Measurements from ENCODE around the gene OR56B1.
"Not testable (repeated sequence)": the region's sequence is repeated elsewhere in the genome, so short reads cannot be mapped to it uniquely, and the experiment has no call there.

OR56B1 gene

GRCh38 chr11:5696210-5696609 lies 40.0 kb upstream of the OR56B1 start:
- Histone ChIP-seq H3K9ac (ENCODE audit: low read length in 5 of 5) (peak overlapping the region in 1 of 5 donors; percentile 26), H3K36me3 (ENCODE audit: control insufficient read depth in 5 of 5, insufficient read depth in 5 of 5, low read length in 5 of 5) (peaks cover 10 to 28% (median 26%) of the 10 kb centered on the region in 5 donors), H3K27ac (ENCODE audit: low read depth, low read length) (no peak overlapping the region), H3K27me3 (ENCODE audit: control insufficient read depth in 5 of 5, insufficient read depth in 4 of 5, low read length in 5 of 5) (no peaks in the 10 kb centered on the region), H3K4me1 (ENCODE audit: control insufficient read depth in 5 of 5, insufficient read depth in 5 of 5, low read length in 5 of 5) (peaks cover 0 to 14% (median 6%) of the 10 kb centered on the region in 5 donors), H3K9me3 (ENCODE audit: control insufficient read depth in 5 of 5, low read length in 5 of 5) (no peaks in the 10 kb centered on the region), H3K4me3 (ENCODE audit: low read depth in 1 of 5, low read length in 5 of 5) (no peak overlapping the region)

DNA sequence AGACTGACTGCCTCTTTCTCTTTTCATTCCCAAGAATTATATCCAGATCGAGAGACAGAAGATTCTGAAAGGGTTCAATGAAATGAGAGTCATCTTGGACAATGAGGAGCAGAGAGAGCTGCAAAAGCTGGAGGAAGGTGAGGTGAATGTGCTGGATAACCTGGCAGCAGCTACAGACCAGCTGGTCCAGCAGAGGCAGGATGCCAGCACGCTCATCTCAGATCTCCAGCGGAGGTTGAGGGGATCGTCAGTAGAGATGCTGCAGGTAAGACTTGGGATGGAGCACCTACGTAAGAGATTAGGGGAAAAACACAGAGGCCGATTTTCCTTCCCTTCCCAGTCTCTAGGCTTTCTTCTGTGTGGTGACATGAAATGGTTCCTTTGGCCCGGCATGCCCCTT lies 38.0 kb upstream of the OR56B1 start:
- no peak overlapping the region for H3K27ac ChIP-seq (ENCODE audit: low read depth, low read length)
- H3K4me3 ChIP-seq (ENCODE audit: low read depth in 1 of 5, low read length in 5 of 5), result no peak overlapping the region
- no peak overlapping the region for H3K9ac ChIP-seq (ENCODE audit: low read length in 5 of 5)
- H3K4me1 ChIP-seq (ENCODE audit: control insufficient read depth in 5 of 5, insufficient read depth in 5 of 5, low read length in 5 of 5), result peaks cover 0 to 6% (median 4%) of the 10 kb centered on the region in 5 donors
- H3K9me3 ChIP-seq (ENCODE audit: control insufficient read depth in 5 of 5, low read length in 5 of 5), result no peaks in the 10 kb centered on the region
- H3K27me3 ChIP-seq (ENCODE audit: control insufficient read depth in 5 of 5, insufficient read depth in 4 of 5, low read length in 5 of 5), result no peaks in the 10 kb centered on the region
- peaks cover 13 to 38% (median 32%) of the 10 kb centered on the region in 5 donors for H3K36me3 ChIP-seq (ENCODE audit: control insufficient read depth in 5 of 5, insufficient read depth in 5 of 5, low read length in 5 of 5)

DNA sequence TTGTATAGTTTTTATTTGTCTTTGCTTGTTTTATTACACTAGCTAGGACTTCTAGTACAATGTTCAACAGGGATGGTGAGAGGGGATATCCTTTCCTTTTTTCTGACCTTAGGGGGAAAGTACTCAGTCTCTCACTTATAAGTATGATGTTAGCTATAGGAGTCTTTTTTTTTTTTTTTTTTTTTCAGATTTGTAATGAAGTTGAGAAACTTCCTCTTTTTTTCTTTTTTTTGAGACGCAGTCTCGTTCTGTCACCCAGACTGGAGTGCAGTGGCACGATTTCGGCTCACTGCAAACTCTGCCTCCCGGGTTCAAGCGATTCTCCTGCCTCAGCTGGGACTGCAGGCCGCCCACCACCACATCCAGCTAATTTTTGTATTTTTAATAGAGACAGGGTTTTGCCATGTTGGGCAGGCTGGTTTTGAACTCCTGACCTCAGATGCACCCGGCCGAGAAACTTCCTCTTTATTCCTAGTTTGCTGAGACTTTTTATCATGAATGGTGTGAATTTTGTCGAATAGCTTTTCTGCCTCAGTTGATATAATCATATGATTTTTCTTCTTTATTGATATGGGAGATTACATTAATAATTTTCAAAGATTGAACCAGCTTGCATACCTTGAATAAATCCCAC lies 35.7 kb upstream of the OR56B1 start:
- Histone ChIP-seq H3K9ac (ENCODE audit: low read length in 5 of 5) (no peak overlapping the region), H3K27ac (ENCODE audit: low read depth, low read length) (no peak overlapping the region), H3K4me3 (ENCODE audit: low read depth in 1 of 5, low read length in 5 of 5) (no peak overlapping the region), H3K36me3 (ENCODE audit: control insufficient read depth in 5 of 5, insufficient read depth in 5 of 5, low read length in 5 of 5) (peaks cover 13 to 42% (median 37%) of the 10 kb centered on the region in 5 donors), H3K27me3 (ENCODE audit: control insufficient read depth in 5 of 5, insufficient read depth in 4 of 5, low read length in 5 of 5) (no peaks in the 10 kb centered on the region), H3K9me3 (ENCODE audit: control insufficient read depth in 5 of 5, low read length in 5 of 5) (no peaks in the 10 kb centered on the region), H3K4me1 (ENCODE audit: control insufficient read depth in 5 of 5, insufficient read depth in 5 of 5, low read length in 5 of 5) (peaks cover 0 to 3% (median 0%) of the 10 kb centered on the region in 5 donors)

- no peaks in the 10 kb centered on the region for H3K27me3 ChIP-seq (ENCODE audit: control insufficient read depth in 5 of 5, insufficient read depth in 4 of 5, low read length in 5 of 5)
- no peak overlapping the region for H3K27ac ChIP-seq (ENCODE audit: low read depth, low read length)
- no peak overlapping the region for H3K4me3 ChIP-seq (ENCODE audit: low read depth in 1 of 5, low read length in 5 of 5)
- no peak overlapping the region for H3K9ac ChIP-seq (ENCODE audit: low read length in 5 of 5)
- H3K36me3 ChIP-seq (ENCODE audit: control insufficient read depth in 5 of 5, insufficient read depth in 5 of 5, low read length in 5 of 5), result peaks cover 12 to 41% (median 36%) of the 10 kb centered on the region in 5 donors
- peaks cover 0 to 1% (median 0%) of the 10 kb centered on the region in 5 donors for H3K4me1 ChIP-seq (ENCODE audit: control insufficient read depth in 5 of 5, insufficient read depth in 5 of 5, low read length in 5 of 5)
- H3K9me3 ChIP-seq (ENCODE audit: control insufficient read depth in 5 of 5, low read length in 5 of 5), result no peaks in the 10 kb centered on the region
These were observed 35.1 kb upstream of the OR56B1 start for GRCh38 chr11:5701055-5701577.

- no peaks in the 10 kb centered on the region for H3K9me3 ChIP-seq (ENCODE audit: control insufficient read depth in 5 of 5, low read length in 5 of 5)
- H3K27me3 ChIP-seq (ENCODE audit: control insufficient read depth in 5 of 5, insufficient read depth in 4 of 5, low read length in 5 of 5), result no peaks in the 10 kb centered on the region
- H3K4me3 ChIP-seq (ENCODE audit: low read depth in 1 of 5, low read length in 5 of 5), result no peak overlapping the region
- H3K36me3 ChIP-seq (ENCODE audit: control insufficient read depth in 5 of 5, insufficient read depth in 5 of 5, low read length in 5 of 5), result peaks cover 13 to 42% (median 38%) of the 10 kb centered on the region in 5 donors
- H3K27ac ChIP-seq (ENCODE audit: low read depth, low read length), result no peak overlapping the region
- no peak overlapping the region for H3K9ac ChIP-seq (ENCODE audit: low read length in 5 of 5)
- H3K4me1 ChIP-seq (ENCODE audit: control insufficient read depth in 5 of 5, insufficient read depth in 5 of 5, low read length in 5 of 5), result no peaks in the 10 kb centered on the region
These were observed 32.3 kb upstream of the OR56B1 start for GRCh38 chr11:5703741-5704536.

GRCh38 chr11:5705688-5706087 lies 30.6 kb upstream of the OR56B1 start:
- Histone ChIP-seq H3K36me3 (ENCODE audit: control insufficient read depth in 5 of 5, insufficient read depth in 5 of 5, low read length in 5 of 5) (peaks cover 19 to 51% (median 47%) of the 10 kb centered on the region in 5 donors), H3K4me3 (ENCODE audit: low read depth in 1 of 5, low read length in 5 of 5) (no peak overlapping the region), H3K9me3 (ENCODE audit: control insufficient read depth in 5 of 5, low read length in 5 of 5) (no peaks in the 10 kb centered on the region)

DNA sequence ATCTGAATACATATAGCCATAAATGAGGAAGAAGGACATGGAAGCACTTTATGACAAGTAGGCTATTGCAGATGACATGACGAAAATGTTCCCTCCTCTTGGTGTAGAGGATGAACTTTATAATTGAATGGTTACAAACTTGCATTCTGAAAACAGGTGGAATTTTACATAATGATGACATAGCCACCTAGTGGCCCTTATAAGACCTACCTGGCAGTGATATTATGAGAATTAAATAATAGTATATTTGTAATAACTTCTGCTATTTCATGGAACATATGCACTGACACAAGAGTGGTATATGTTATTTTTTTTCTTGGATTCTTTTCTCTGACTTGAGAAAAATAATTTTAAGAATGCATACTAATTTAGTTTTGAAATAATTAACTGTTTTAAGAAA lies 23.7 kb upstream of the OR56B1 start:
- no peak overlapping the region for H3K4me3 ChIP-seq (ENCODE audit: low read depth in 1 of 5, low read length in 5 of 5)
- peaks cover 16 to 28% (median 26%) of the 10 kb centered on the region in 5 donors for H3K36me3 ChIP-seq (ENCODE audit: control insufficient read depth in 5 of 5, insufficient read depth in 5 of 5, low read length in 5 of 5)
- no peaks in the 10 kb centered on the region for H3K4me1 ChIP-seq (ENCODE audit: control insufficient read depth in 5 of 5, insufficient read depth in 5 of 5, low read length in 5 of 5)
- H3K27ac ChIP-seq (ENCODE audit: low read depth, low read length), result no peak overlapping the region
- no peaks in the 10 kb centered on the region for H3K27me3 ChIP-seq (ENCODE audit: control insufficient read depth in 5 of 5, insufficient read depth in 4 of 5, low read length in 5 of 5)
- no peak overlapping the region for H3K9ac ChIP-seq (ENCODE audit: low read length in 5 of 5)
- H3K9me3 ChIP-seq (ENCODE audit: control insufficient read depth in 5 of 5, low read length in 5 of 5), result peaks cover 0 to 3% (median 0%) of the 10 kb centered on the region in 5 donors

More at GRCh38 chr11:5705688-5706087, 30.6 kb upstream of the OR56B1 start:
- H3K27ac ChIP-seq (ENCODE audit: low read depth, low read length), result no peak overlapping the region
- no peaks in the 10 kb centered on the region for H3K27me3 ChIP-seq (ENCODE audit: control insufficient read depth in 5 of 5, insufficient read depth in 4 of 5, low read length in 5 of 5)
- no peaks in the 10 kb centered on the region for H3K4me1 ChIP-seq (ENCODE audit: control insufficient read depth in 5 of 5, insufficient read depth in 5 of 5, low read length in 5 of 5)
- H3K9ac ChIP-seq (ENCODE audit: low read length in 5 of 5), result no peak overlapping the region

GRCh38 chr11:5713695-5714094 lies 22.6 kb upstream of the OR56B1 start:
- Histone ChIP-seq H3K27me3 (ENCODE audit: control insufficient read depth in 5 of 5, insufficient read depth in 4 of 5, low read length in 5 of 5) (no peaks in the 10 kb centered on the region), H3K9ac (ENCODE audit: low read length in 5 of 5) (no peak overlapping the region), H3K36me3 (ENCODE audit: control insufficient read depth in 5 of 5, insufficient read depth in 5 of 5, low read length in 5 of 5) (peaks cover 8 to 18% (median 15%) of the 10 kb centered on the region in 5 donors), H3K27ac (ENCODE audit: low read depth, low read length) (no peak overlapping the region), H3K4me3 (ENCODE audit: low read depth in 1 of 5, low read length in 5 of 5) (no peak overlapping the region), H3K9me3 (ENCODE audit: control insufficient read depth in 5 of 5, low read length in 5 of 5) (peaks cover 0 to 3% (median 0%) of the 10 kb centered on the region in 5 donors), H3K4me1 (ENCODE audit: control insufficient read depth in 5 of 5, insufficient read depth in 5 of 5, low read length in 5 of 5) (no peaks in the 10 kb centered on the region)

GRCh38 chr11:5716518-5716917 lies 19.7 kb upstream of the OR56B1 start:
- H3K4me1 ChIP-seq (ENCODE audit: control insufficient read depth in 5 of 5, insufficient read depth in 5 of 5, low read length in 5 of 5); H3K9ac ChIP-seq (ENCODE audit: low read length in 5 of 5); H3K27me3 ChIP-seq (ENCODE audit: control insufficient read depth in 5 of 5, insufficient read depth in 4 of 5, low read length in 5 of 5); H3K9me3 ChIP-seq (ENCODE audit: control insufficient read depth in 5 of 5, low read length in 5 of 5); H3K36me3 ChIP-seq (ENCODE audit: control insufficient read depth in 5 of 5, insufficient read depth in 5 of 5, low read length in 5 of 5); H3K4me3 ChIP-seq (ENCODE audit: low read depth in 1 of 5, low read length in 5 of 5); H3K27ac ChIP-seq (ENCODE audit: low read depth, low read length): not testable (repeated sequence)

Data from subcutaneous abdominal adipose tissue (tissue), 5 donors.